ENCODE results near the gene THBS1. TPM values are rescaled to one million over a fixed set of nuclear protein-coding genes. Genes with fewer than 3 reads are reported as not detected.

The THBS1 gene
- total RNA-seq, 1 experiment from 2014 or later: 393 TPM

GRCh38 chr15:39608185-39609139 is 27.6 kb downstream of the THBS1 start:
- POLR2A ChIA-PET: interaction anchor here (0.6 to 2.3 kb wide), 6 partner anchors 8 to 60 kb away, joined by 3 to 12 read pairs (median 4); no protein-coding TSS in a partner anchor
- CTCF ChIA-PET: interaction anchor here (0.8 to 4.5 kb wide), 3 partner anchors 15 to 27 kb away, joined by 3 to 15 read pairs (median 5); no protein-coding TSS in a partner anchor
- Mint-ChIP-seq H3K4me3 (ENCODE audit: unreplicated experiment) (no peak overlapping the region), H3K27me3 (ENCODE audit: insufficient read depth, unreplicated experiment) (no peaks in the 10 kb centered on the region), H3K27ac (ENCODE audit: low read depth, unreplicated experiment) (no peak overlapping the region), H3K9me3 (ENCODE audit: unreplicated experiment) (peaks cover 16% of the 10 kb centered on the region), H3K36me3 (ENCODE audit: insufficient read depth, unreplicated experiment) (no peaks in the 10 kb centered on the region), H3K4me1 (ENCODE audit: insufficient read depth, unreplicated experiment) (peaks cover 11% of the 10 kb centered on the region)
- BruUV-seq (replicated peaks): no TSS peak
- intact Hi-C loops (cut with micrococcal nuclease): no loop called here
- TF ChIP-seq CTCF (IDR thresholded peaks at IDR 0.05; ENCODE audit: unreplicated experiment): no peak
- DNase-seq (ENCODE audit: unreplicated experiment): no peak

- DNase-seq (ENCODE audit: unreplicated experiment): no peak
- no peak for TF ChIP-seq CTCF (IDR thresholded peaks at IDR 0.05; ENCODE audit: unreplicated experiment)
- Mint-ChIP-seq H3K27ac (ENCODE audit: low read depth, unreplicated experiment) (no peak overlapping the region), H3K36me3 (ENCODE audit: insufficient read depth, unreplicated experiment) (no peaks in the 10 kb centered on the region), H3K4me3 (ENCODE audit: unreplicated experiment) (no peak overlapping the region), H3K9me3 (ENCODE audit: unreplicated experiment) (peaks cover 24% of the 10 kb centered on the region), H3K27me3 (ENCODE audit: insufficient read depth, unreplicated experiment) (no peaks in the 10 kb centered on the region), H3K4me1 (ENCODE audit: insufficient read depth, unreplicated experiment) (peaks cover 17% of the 10 kb centered on the region)
- ChIA-PET POLR2A (interaction anchor here (0.6 to 2.3 kb wide), 5 partner anchors 10 to 59 kb away, joined by 3 to 12 read pairs (median 3); no protein-coding TSS in a partner anchor), CTCF (interaction anchor here (0.5 to 4.5 kb wide), 4 partner anchors 14 to 713 kb away, joined by 3 to 15 read pairs (median 4); partner anchors contain the start of gene THBS1)
- intact Hi-C loops (cut with micrococcal nuclease): no loop called here
- BruUV-seq (replicated peaks): no TSS peak
These were observed 28.5 kb downstream of the THBS1 start for GRCh38 chr15:39609166-39609916.

DNA sequence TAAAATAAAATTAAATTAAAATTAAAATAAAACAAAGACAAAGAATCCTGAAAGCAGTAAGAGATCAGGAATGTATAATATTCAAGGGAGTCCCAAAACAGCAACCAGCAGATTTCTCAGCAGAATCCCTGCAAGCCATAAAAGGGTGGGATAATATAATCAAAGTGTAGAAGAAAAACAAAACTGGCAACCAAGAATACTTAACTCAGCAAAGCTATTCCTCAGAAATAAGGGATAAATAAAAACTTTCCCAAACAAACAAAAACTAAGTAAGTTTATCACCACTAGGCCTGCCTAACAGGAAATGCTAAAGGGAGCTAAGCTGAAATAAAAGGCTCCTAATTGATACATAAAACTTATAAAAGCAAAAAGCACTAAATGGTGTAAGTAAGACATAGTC is 29.8 kb downstream of the THBS1 start:
- BruUV-seq (replicated peaks): no TSS peak
- Mint-ChIP-seq H3K9me3 (ENCODE audit: unreplicated experiment) (peaks cover 24% of the 10 kb centered on the region), H3K4me1 (ENCODE audit: insufficient read depth, unreplicated experiment) (peaks cover 10% of the 10 kb centered on the region), H3K4me3 (ENCODE audit: unreplicated experiment) (no peak overlapping the region), H3K27me3 (ENCODE audit: insufficient read depth, unreplicated experiment) (no peaks in the 10 kb centered on the region), H3K36me3 (ENCODE audit: insufficient read depth, unreplicated experiment) (no peaks in the 10 kb centered on the region), H3K27ac (ENCODE audit: low read depth, unreplicated experiment) (no peak overlapping the region)
- no peak for DNase-seq (ENCODE audit: unreplicated experiment)
- POLR2A ChIA-PET: interaction anchor here (1.6 kb wide), 1 partner anchor 21 kb away, joined by 6 read pairs; no protein-coding TSS in a partner anchor
- TF ChIP-seq CTCF (IDR thresholded peaks at IDR 0.05; ENCODE audit: unreplicated experiment): no peak
- intact Hi-C loops (cut with micrococcal nuclease): no loop called here
- CTCF ChIA-PET: interaction anchor here (1.3 to 4.5 kb wide), 3 partner anchors 13 to 146 kb away, joined by 3 to 15 read pairs (median 4); partner anchors contain the start of gene THBS1

All from MCF 10A (cell line).